HG02840 (cell line): Measurements from ENCODE around the gene SNX33.
"Not testable (repeated sequence)": the region's sequence is repeated elsewhere in the genome, so short reads cannot be mapped to it uniquely, and the experiment has no call there.

ENCODE experiments used
- ATAC-seq: cut with Tn5 transposase; IDR thresholded peaks from one replicate; pipeline ENCODE4 v1.9.1; 2021; ENCODE audit warnings: mild to moderate bottlenecking, moderate library complexity, moderate number of reproducible peaks; ENCODE audit not compliant: unreplicated experiment, low FRiP score

The SNX33 gene

GRCh38 chr15:75697523-75697922 lies 49.8 kb downstream of the SNX33 start:
- no peak for ATAC-seq

DNA sequence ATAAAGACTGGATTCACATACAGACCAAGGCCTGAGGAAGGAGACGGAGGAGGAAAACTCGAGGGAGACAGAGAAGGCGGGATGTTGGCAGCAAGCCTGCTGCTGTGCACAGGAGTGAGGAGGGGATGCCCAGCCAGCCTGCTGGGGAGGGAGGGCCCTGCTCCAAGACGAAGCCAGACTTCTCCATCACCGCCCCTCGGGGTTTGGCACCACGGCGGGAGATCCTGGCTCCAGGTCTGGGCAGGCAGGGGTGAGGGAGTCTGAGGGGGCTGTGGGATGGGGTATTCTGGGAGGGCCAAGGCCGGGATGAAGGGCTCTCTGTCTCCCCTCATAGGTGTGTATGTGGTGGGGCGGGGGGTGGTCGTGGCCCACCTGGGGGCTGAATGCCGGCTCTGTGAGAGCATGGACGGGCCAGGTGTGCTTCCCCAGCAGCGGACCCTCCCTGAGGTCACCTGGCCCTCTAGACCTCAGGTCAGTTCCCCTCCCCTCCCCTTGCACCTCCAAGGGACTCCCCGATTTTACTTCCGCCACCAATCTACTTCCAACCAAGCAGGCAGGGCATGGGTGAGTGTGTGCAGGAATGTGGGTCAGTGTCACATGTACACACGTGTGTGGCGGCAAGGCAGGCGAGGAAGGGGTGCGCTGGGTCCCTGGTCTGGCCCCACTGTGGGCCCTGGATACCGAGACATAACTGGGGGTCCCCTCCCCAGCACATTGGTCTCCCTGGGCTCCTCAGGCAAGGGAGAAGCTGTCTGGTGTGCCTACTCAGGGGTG lies 50.4 kb downstream of the SNX33 start:
- ATAC-seq = not testable (repeated sequence)

DNA sequence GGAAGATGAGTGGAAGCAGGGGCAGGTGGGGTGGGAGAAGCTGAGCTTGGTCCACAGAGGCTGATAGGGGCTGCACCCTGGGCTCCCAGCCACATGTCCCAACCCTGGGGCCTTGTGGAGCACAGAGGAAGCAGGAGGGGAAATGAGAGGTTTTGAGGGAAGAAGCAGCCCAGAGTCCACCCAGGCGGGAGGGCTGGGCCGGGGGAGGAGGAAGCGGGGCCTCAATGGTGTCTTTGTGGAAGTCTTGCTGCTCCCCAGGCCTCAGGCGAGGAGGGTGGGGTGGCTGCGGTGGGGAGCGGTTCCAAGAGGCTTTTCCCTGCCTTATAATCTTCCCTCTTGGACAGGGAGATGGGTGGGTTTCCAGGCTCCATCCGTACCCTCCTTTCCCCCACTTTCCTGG lies 51.8 kb downstream of the SNX33 start:
- not testable (repeated sequence) for ATAC-seq

GRCh38 chr15:75699961-75700874 lies 52.5 kb downstream of the SNX33 start:
- ATAC-seq = not testable (repeated sequence)

DNA sequence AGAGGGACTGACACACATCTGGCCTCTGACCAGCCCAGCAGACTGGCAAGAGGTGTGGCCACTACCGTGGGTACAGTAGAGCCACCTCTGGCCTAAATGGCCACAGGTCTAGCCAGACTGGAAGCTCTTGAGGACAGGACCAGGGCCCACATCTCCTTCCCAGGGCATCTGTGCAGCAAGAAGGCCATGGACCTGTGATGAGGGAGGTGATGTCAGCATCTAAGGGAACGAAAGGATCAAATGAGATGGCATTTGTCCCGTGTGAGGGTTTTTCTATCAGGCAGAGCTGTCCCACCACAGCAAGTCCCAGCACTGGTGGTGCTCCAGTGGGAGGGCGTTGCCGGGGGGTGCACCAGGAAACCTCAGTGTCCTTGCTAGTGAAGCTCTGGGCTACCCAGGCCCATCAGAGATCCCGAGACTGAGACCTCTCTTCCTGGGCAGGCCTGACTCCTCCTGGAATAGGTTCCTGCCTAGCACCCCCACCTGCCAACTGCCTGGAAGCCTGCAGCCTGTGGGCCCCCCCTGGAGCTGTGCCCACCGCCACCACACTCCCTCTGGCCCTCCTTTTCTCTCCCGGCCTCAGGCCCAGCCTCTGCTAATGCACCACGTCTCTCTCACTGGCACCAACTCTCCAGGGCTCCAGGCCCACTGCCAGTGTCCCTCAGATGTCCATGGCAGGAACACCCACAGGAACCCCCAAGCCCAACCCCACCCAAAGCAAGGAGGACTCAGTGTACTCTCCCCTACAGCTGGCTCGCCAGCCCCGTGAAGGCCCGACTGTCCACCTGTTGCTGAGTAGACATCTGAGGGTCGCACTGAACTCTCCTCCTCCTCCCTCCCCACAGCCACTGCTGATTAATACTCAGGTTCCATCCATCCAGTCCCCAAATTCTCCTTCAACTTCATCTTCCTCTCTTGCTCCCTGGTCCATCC lies 53.6 kb downstream of the SNX33 start:
- ATAC-seq = not testable (repeated sequence)

DNA sequence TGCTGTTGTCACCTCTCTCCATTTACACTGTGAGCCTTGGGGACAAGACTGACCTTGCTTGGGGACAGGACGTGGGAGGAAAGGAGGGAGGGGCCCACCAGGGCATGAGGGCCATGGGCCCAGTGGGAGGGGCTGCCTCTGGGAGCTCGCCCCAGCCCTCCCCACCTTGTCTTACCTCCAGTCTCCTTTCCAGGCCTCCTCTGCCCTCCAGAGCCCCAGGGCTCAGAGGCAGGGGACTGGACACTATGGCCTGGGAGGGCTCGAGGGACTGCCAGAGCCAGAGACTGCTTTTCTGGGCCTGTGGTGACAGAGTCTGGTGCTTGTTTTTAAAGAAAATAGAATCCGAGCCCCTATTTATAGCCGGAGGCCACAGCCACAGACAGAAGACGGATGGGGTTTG lies 54.7 kb downstream of the SNX33 start:
- ATAC-seq = no peak

- not testable (repeated sequence) for ATAC-seq
Measured at GRCh38 chr15:75703440-75704262, 55.9 kb downstream of the SNX33 start.

DNA sequence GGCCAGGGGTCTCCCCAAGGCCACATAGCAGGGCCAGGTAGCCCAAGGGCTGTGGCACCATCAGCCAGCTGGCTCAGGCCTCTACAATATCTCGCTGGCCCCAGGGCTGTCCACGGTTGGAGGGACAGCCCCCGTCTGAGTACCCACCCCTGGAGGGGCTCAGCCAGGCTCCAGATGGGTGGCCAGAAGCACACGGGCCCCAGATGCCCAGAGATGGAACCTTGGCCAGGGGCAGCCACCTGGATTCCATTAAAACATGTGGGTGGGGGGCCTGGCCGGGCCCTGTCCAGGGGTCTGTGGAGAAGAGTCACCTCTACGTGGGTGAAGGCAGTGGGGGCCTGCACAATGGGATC lies 56.5 kb downstream of the SNX33 start:
- no peak for ATAC-seq

- no peak for ATAC-seq
Measured at GRCh38 chr15:75704618-75705017, 56.9 kb downstream of the SNX33 start.

DNA sequence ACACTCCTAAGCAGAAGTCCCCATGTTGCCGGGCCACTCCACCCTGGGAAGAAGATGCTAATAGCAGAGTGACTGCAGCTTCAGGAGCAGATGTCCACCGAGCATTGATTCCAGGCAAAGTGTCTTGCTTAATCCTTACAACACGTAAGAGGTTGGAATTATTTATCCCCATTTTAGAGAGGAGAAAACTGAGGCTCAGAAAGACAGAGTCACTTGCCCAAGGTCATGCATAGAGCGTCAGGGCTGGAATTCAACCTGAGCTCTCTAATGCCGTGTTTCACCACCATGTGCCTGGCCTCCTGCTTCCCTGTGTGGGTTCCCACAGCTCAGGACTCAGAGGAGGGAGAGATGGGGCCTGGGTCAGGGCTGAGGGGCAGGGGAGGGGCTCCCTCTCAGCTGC lies 57.7 kb downstream of the SNX33 start:
- not testable (repeated sequence) for ATAC-seq

GRCh38 chr15:75705854-75706681 lies 58.4 kb downstream of the SNX33 start:
- no peak for ATAC-seq

GRCh38 chr15:75706682-75706954 lies 58.9 kb downstream of the SNX33 start:
- ATAC-seq = no peak

DNA sequence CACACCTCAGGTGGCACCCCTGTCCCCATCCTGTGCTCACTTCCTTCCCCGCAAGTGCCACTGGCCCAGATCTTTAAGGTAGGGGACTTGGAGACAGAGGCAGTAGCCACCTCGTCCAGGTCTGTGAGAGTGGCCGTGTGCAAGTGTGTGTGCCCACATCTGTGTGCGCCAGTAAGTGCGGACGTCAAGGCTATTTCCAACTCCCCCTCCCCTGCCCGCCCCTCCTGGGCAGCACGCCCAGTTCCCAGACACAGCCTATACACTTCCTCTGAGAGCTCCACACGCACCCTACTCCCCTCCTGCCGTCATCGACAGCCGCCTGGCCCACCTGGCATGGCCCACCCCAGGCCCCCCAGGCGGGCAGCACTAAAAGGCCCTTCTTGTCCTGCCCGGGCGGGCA lies 61.7 kb downstream of the SNX33 start:
- not testable (repeated sequence) for ATAC-seq

DNA sequence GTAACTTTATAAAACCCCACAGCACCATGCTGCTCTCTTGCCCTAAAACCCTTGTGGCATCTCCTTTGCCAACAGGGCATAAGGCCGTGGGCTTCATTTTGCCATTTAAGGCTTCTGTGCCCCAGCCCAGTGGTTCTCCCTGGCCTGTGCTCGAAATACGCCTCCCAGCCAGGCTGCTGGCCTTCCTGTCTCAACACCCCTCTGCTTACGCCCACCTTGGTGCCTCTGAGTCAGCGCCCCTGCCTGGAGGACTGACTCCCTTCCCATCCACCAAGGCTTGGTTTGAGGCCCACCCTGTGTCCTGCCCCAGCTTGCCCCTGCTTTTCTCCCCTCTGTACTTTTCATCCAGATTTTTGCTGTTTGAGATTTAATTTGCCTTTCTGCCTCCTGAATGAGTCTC lies 63.2 kb downstream of the SNX33 start:
- ATAC-seq = not testable (repeated sequence)

GRCh38 chr15:75711495-75711894 lies 63.8 kb downstream of the SNX33 start:
- ATAC-seq = not testable (repeated sequence)
